Parathyroid adenoma (tissue), 2 donors: ENCODE results near the gene MSMP.
A peak's percentile ranks its signal among the peaks of the same experiment; 100 is the strongest.

ENCODE experiments used
- H2AFZ ChIP-seq: fragments of 300-600 bp; sonication (generic); one replicate; pipeline ENCODE4 v1.7.0; 2017; ENCODE audit warnings: antibody characterized with exemption, mild to moderate bottlenecking
- H3K27ac ChIP-seq: fragments of 300-600 bp; sonication (generic); one replicate; pipeline ENCODE4 v1.7.0; 2017
- H3K27me3 ChIP-seq: fragments of 300-600 bp; sonication (generic); one replicate; pipeline ENCODE4 v1.7.0; 2017; ENCODE audit warnings: low read length; ENCODE audit not compliant: control insufficient read depth, insufficient read depth
- H3K36me3 ChIP-seq: fragments of 300-600 bp; sonication (generic); one replicate; pipeline ENCODE4 v1.7.0; 2017; ENCODE audit warnings: low read length; ENCODE audit not compliant: control insufficient read depth, insufficient read depth
- H3K4me1 ChIP-seq: fragments of 300-600 bp; sonication (generic); one replicate; pipeline ENCODE4 v1.7.0; 2017; ENCODE audit warnings: control low read depth
- H3K4me2 ChIP-seq: fragments of 300-600 bp; sonication (generic); one replicate; pipeline ENCODE4 v1.7.0; 2017; ENCODE audit warnings: low read length
- H3K4me3 ChIP-seq: fragments of 300-600 bp; sonication (generic); one replicate; pipeline ENCODE4 v1.7.0; 2017; ENCODE audit warnings: low read depth, low read length
- H3K79me2 ChIP-seq: fragments of 300-600 bp; sonication (generic); one replicate; pipeline ENCODE4 v1.7.0; 2017; ENCODE audit warnings: control low read depth
- H3K9ac ChIP-seq: fragments of 300-600 bp; sonication (generic); one replicate; pipeline ENCODE4 v1.7.0; 2017; ENCODE audit warnings: mild to moderate bottlenecking
- H3K9me3 ChIP-seq: fragments of 300-600 bp; sonication (generic); one replicate; pipeline ENCODE4 v1.7.0; 2017; ENCODE audit warnings: low read length; ENCODE audit not compliant: control insufficient read depth
- TF ChIP-seq, protein P1 (sequence below): fragments of 300-600 bp; sonication (generic); IDR thresholded peaks from one replicate; pipeline ENCODE4 v1.7.0; 2017; ENCODE audit warnings: antibody characterized with exemption, mild to moderate bottlenecking
- donor health status: primary hyperparathyroidism.

Gene MSMP

DNA sequence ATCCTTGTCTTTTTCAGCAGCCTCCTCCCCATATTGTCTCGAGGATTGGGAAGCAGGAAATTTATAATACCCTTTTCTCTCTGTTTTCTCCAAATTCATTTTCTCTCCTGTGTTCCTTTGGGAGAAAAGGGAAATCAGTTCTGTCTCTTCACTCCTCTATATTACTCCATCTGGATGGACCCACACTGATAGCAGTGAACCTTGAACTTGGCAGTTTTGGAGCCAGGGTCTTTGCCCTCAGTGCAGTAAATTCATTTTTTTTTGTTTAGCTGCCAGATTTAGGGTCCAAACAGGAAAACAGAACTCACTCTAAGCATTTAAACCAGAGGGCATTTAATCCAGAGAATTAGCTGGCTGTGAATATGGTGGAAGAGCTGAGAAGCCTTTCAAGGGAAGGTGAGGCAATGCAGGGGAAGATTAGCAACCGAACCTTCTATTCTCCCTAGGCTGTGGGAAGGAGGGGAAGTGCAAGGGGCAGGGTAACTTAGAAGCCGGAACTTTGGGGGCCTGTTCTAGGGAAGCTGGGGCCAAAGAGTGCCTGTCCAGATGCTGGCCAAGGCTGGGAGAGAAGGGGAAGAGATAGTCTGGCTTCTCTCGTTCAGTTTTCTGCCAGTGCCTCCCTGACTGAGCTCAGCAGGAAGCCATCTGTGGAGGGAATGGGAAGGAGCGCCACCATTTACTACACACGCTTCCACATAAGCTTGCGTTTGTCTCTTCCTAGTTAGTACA lies 21.0 kb upstream of the MSMP start:
- Histone ChIP-seq H3K27me3 (no peaks in the 10 kb centered on the region), H3K36me3 (no peaks in the 10 kb centered on the region), H3K4me2 (no peak overlapping the region), H3K4me1 (peaks cover 2% of the 10 kb centered on the region), H3K27ac (no peak overlapping the region), H3K4me3 (no peak overlapping the region), H3K9ac (no peak overlapping the region), H3K79me2 (no peaks in the 10 kb centered on the region), H2AFZ (peak overlapping the region; percentile 11), H3K9me3 (no peaks in the 10 kb centered on the region)
- TF ChIP-seq, protein P1, sequence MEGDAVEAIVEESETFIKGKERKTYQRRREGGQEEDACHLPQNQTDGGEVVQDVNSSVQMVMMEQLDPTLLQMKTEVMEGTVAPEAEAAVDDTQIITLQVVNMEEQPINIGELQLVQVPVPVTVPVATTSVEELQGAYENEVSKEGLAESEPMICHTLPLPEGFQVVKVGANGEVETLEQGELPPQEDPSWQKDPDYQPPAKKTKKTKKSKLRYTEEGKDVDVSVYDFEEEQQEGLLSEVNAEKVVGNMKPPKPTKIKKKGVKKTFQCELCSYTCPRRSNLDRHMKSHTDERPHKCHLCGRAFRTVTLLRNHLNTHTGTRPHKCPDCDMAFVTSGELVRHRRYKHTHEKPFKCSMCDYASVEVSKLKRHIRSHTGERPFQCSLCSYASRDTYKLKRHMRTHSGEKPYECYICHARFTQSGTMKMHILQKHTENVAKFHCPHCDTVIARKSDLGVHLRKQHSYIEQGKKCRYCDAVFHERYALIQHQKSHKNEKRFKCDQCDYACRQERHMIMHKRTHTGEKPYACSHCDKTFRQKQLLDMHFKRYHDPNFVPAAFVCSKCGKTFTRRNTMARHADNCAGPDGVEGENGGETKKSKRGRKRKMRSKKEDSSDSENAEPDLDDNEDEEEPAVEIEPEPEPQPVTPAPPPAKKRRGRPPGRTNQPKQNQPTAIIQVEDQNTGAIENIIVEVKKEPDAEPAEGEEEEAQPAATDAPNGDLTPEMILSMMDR: no peak

DNA sequence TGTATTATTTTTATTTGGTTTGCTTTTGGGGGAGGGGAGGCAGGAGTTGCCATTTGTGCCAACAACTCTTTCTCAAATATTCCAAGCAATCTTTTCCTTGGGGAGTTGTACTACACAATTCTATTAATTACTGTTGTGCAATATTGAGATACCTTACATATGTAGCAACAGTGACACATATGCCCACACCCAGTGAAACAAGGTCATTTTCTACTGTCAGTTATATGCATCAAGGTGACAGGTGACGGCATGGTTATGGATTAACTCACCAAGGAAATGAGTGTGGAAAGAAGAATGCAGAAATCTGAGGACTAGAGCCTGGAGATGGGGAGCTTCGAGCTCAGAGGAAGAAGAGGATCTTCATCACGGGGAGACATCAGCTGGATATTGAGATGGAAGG lies 17.9 kb upstream of the MSMP start:
- Histone ChIP-seq H3K79me2 (peaks cover 16% of the 10 kb centered on the region), H3K27me3 (no peaks in the 10 kb centered on the region), H3K36me3 (no peaks in the 10 kb centered on the region), H3K4me2 (no peak overlapping the region), H3K4me1 (peaks cover 2% of the 10 kb centered on the region), H3K9ac (no peak overlapping the region), H3K27ac (no peak overlapping the region), H3K9me3 (no peaks in the 10 kb centered on the region), H3K4me3 (no peak overlapping the region), H2AFZ (no peak overlapping the region)
- TF ChIP-seq, protein P1: no peak

DNA sequence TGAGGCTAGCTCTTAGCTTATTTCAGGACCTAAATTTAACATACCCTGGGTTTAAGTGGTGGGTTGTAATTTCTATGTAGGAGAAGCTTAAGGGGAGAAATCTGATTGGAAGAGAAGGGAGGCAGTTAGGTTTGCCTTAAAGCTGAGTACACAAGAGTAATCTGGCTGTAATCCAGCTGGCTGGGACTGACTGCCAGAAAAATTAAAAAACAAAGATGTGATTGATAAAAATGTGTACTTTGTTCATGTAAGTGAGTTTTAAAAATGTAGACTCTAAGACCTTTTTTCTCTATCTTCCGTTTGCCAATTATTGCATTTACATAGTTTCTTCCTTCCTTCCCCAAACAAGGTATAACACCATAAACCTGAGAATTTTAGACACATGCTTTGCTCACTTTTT lies 17.5 kb upstream of the MSMP start:
- Histone ChIP-seq H3K36me3 (no peaks in the 10 kb centered on the region), H2AFZ (no peak overlapping the region), H3K27me3 (no peaks in the 10 kb centered on the region), H3K9me3 (no peaks in the 10 kb centered on the region), H3K27ac (peak overlapping the region; percentile 47), H3K9ac (no peak overlapping the region), H3K4me1 (peaks cover 2% of the 10 kb centered on the region), H3K4me2 (peak overlapping the region; percentile 32), H3K4me3 (no peak overlapping the region), H3K79me2 (peaks cover 16% of the 10 kb centered on the region)
- TF ChIP-seq, protein P1: no peak

DNA sequence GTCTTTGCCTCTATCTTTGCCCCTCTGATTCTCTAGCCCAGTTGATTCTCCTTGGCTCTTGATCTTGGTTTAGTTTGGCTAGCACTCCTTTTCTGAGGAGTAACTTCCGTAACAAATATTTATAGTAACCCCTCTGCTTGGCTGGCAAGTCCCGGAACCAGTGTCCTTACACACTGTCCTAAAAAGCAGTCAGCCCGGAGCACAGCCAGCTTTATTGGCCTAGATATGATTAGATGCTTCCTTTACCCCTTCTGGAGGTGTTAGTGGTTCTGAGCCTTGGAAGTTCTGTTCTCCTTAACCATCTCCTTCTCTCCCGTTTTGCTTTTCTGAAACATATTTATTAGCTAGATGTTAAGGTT lies 17.0 kb upstream of the MSMP start:
- Histone ChIP-seq H3K9ac (no peak overlapping the region), H3K4me1 (peaks cover 2% of the 10 kb centered on the region)

More for the DNA sequence above, 17.0 kb upstream of the MSMP start:
- Histone ChIP-seq H3K4me2 (peak overlapping the region; percentile 32), H3K79me2 (peaks cover 16% of the 10 kb centered on the region), H3K4me3 (no peak overlapping the region), H3K9me3 (no peaks in the 10 kb centered on the region), H2AFZ (no peak overlapping the region), H3K27ac (peak overlapping the region; percentile 47), H3K36me3 (no peaks in the 10 kb centered on the region), H3K27me3 (no peaks in the 10 kb centered on the region)
- TF ChIP-seq, protein P1: no peak
